GM10266 (cell line): Measurements from ENCODE around the gene GUCY1B1.

ENCODE experiments used
- DNase-seq: peaks from one replicate; pipeline ENCODE4 v3.0.0; 2012; ENCODE audit errors: extremely low spot score
- CTCF ChIP-seq: IDR thresholded peaks from 2 replicates; pipeline ENCODE4 v1.5.1; 2012; ENCODE audit warnings: mild to moderate bottlenecking, low read depth; ENCODE audit not compliant: control insufficient read depth, insufficient read depth; ENCODE audit errors: missing control alignments

The GUCY1B1 gene

GRCh38 chr4:155742310-155743015 lies 16.4 kb upstream of the GUCY1B1 start:
- no peak for TF ChIP-seq CTCF
- no peak for DNase-seq

GRCh38 chr4:155745984-155746383 lies 12.8 kb upstream of the GUCY1B1 start:
- no peak for DNase-seq
- TF ChIP-seq CTCF, result no peak

- TF ChIP-seq CTCF, result no peak
- no peak for DNase-seq
Measured at GRCh38 chr4:155748039-155748438, 10.8 kb upstream of the GUCY1B1 start.

- no peak for DNase-seq
- no peak for TF ChIP-seq CTCF
Measured at GRCh38 chr4:155749041-155749440, 9.8 kb upstream of the GUCY1B1 start.

GRCh38 chr4:155751569-155751968 lies 7.3 kb upstream of the GUCY1B1 start:
- no peak for DNase-seq
- no peak for TF ChIP-seq CTCF

- no peak for TF ChIP-seq CTCF
- DNase-seq, result no peak
Measured at GRCh38 chr4:155757745-155758265, 1.0 kb upstream of the GUCY1B1 start.
